Lung microvascular endothelial cell (primary cell): Measurements from ENCODE around the gene SLC35B1. TPM values are rescaled to one million over a fixed set of nuclear protein-coding genes. Genes with fewer than 3 reads are reported as not detected.
"Not testable (repeated sequence)": the region's sequence is repeated elsewhere in the genome, so short reads cannot be mapped to it uniquely, and the experiment has no call there.

Experiments
- DNase-seq, 2 donors: peaks; one replicate each; pipeline versions ENCODE4 v3.0.0 to v3.0.0-alpha.2; 2010; ENCODE audit warnings: low read depth in 2 of 2
- total RNA-seq: library from RNA; depleted of rRNA; stranded (reverse); fragments of >200 nt; gene quantifications from 2 replicates; pipeline ENCODE4 v1.2.1, GENCODE V29; 2014

SLC35B1 gene
- total RNA-seq, 1 donor from 2014 or later: 60.7 TPM

DNA sequence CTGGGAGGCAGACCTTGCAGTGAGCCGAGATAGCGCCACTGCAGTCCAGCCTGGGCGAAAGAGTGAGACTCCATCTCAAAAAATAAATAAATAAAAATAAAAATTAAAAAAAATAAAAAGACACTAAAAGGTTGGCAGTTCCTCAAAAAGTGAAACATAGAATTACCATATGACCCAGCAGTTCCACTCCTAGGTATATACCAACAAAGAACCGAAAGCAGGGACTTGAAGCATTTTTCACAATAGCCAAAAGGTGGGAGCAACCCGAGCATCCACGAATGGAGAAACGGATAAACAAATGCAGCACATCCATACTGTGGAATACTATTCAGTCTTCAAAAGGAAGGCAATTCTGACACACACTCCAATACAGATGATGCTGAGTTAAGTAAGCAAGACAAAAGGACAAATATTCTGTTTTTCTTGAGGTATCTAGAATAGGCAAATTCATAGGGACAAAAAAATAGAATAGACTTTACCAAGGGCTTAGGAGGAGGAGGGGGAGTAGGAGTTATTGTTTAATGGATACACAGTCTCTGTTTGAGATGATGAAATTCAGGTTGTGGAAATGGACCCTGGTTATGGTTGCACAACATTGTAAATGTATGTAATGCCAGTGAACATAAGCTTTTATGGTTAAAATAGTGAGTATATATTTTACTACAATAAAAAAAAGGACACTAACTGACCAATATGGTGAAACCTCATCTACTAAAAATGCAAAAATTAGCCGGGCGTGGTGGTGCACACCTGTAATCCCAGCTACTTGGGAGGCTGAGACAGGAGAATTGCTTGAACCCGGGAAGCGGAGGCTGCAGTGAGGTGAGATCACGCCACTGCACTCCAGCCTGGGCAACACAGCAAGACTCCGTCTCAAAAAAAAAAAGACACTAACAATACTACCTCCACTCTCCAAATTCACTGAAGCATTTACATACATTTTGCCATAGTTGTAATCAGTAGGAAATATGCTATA is 27.0 kb upstream of the SLC35B1 start:
- no peak for DNase-seq

DNA sequence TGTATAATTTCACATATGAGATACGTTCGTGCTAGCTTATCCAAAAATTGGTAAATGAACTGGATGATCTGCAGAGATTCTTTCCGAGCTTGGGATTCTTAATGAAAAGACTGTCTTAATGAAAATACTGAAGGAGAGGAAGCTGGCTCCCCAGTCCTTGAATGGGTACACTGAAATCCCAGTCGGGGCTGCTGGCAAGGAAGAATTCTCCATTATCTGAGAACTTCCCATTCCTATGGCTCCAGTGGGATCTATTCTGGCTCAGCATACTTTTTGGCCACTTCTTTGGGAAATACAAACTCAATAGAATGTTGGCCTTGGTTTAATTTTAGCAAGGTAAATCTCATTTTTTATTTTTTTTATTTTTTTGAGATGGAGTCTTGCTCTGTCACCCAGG is 23.7 kb upstream of the SLC35B1 start:
- no peak for DNase-seq

DNA sequence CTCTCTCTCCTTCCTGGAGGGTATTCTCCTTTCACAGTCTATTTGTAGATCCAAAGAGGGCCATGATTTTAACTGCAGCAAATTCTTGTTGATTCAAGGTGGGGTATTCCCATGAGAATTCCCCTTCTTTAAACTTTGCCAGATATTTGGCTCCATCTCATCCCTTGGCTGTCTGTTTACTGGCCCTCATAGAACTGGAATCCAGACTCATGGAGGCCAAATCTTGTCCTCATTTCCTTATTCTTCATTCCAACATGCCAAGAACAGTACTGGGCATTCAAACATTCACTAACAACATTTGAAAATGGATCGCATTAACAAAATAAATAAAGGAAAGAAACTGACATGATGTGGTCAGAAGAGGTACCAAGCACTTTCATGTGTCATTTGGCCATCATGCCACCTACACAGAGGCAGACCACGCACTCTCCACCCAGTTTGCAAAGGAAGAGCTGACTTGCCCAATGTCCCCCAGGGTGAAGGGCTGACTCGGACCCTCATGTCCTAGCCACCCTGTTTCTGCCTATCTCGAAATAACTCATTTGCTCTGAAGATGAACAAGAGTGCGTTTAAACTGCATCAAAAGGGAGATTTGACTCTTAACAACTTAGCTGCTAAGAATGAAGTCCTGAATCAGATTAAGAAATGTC is 23.1 kb upstream of the SLC35B1 start:
- no peak for DNase-seq

DNA sequence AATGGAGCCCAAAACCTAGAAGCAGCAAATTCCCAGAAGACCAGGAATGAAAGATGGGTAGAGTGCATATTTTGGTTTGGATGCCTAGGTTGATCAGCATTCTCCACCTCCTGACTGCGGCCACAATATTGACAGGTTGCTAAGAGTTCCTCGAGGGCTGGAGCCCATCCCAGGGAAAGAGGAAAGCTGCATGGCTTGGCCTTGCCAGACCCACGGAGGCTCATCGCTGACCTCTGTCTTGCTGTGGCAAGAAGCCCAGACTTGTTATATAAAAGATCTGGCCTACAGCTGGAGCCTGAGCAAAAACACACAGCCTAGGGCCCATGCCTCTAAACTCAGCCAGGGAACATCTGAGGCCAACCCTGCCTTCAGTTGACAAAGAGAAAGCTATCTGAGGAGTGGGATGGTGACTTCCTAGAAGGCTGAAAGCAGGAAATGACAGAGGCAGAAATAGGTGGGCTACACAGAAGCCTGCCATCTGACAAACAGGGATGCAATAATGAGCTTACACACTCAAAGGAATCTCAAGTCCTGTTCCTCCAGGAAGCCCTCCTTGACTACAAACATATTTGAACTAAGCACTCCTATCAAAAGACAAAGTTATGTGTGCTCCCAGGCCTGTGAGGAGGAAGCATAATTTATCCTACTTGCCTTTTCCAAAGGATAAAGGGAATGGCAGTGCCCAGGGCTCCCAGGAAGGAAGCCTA is 22.5 kb upstream of the SLC35B1 start:
- peak; percentile 86 to 93 for DNase-seq

DNA sequence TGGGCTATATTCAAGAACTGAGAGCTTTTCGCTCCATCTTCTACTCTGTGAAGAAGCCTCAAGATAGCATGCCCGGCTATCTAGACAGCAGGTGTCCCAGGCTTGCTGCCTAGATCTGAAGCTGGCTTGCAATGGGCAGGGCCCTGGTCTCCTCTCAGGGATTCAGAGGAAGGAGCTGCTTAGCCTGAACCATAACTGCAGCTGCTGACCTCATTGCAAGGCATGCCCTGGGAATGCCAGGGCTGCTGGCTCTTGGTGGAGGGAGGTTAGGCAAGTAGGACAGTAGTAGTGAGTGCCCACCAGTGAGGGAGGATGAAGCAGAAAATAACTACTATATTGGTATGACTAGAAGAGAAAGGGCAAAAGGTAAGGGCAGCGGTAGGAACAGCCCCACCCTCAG is 21.3 kb upstream of the SLC35B1 start:
- DNase-seq: no peak

DNA sequence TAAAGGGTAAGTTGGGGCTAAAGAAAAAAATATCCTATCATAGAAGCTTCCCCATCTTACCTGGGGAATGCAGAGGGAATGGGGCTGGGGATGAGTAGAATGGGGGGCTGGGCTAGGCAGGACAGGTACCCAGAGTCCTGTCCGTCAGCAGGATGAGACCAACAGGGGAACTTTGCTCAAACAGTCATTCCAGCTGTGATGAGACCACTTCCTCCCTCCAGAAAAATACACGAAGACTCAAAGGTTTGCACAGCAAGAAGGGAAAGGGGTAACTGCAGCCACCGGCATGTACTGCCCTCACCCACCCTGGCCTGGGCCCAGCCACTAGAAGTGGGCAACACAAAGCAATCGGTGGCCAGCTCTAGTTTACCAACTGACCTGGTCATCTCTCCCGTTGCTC is 20.7 kb upstream of the SLC35B1 start:
- no peak for DNase-seq

DNA sequence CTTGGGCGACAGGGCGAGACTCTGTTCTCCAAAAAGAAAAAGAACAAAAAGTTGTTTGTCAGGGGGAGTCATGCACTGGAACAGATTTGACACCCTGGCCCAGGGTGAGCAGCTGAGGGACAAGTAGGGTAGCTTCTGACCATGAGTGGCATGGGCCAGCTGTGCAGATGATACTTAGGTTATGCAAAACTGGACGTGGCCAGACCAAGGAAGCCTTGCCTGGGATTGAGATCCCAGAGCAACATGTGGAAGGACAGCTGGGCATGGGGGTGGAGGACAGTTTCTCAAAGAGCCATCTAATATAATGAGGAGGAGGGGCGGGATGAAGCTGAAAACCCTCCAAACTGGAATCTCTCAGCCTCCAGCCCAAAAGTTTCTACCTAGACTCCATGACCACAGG is 19.6 kb upstream of the SLC35B1 start:
- no peak for DNase-seq

DNA sequence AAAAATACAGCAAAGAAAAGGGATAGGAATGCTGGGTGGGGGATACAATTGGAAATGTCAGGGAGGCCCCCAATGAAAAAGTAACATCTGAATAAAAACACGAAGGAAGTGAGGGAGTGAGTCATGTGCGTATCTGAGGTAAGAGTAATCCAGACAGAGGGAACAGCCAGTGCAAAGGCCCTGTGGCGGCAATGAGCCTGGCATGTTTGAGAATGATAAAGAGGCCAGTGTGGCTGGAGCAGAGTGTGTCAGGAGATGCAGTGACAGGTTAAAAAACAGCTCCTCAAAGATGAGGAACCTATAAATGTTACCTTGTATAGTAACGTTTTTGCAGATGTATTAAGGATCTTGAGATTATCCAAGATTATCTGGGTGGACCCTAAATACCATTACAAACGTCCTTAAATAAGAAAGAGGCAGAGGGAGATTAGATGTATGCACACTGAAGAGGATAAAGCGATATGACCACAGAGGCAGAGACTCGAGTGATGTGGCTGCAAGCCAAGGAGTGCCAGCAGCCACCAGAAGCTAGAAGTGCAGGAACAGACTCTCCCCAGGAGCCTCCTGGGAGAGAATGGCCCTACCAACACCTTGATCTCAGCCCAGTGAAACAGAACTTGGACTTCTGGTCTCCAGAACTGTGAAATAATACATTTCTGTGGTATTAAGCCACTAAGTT is 17.8 kb upstream of the SLC35B1 start:
- no peak for DNase-seq

DNA sequence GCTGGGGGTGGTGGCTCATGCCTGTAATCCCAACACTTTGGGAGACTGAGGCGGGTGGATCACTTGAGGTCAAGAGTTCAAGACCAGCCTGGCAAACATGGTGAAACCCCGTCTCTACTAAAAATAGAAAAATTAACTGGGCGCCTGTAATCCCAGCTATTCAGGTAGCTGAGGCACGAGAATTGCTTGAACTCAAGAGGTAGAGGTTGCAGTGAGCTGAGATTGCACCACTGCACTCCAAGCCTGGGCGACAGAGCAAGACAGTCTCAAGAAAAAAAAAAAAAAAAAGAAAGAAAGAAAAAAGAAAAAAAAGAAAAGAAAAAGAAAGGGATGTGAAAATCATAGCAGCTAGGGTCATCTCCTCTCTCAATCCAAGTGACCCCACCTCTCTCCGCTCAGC is 16.8 kb upstream of the SLC35B1 start:
- not testable (repeated sequence) for DNase-seq

DNA sequence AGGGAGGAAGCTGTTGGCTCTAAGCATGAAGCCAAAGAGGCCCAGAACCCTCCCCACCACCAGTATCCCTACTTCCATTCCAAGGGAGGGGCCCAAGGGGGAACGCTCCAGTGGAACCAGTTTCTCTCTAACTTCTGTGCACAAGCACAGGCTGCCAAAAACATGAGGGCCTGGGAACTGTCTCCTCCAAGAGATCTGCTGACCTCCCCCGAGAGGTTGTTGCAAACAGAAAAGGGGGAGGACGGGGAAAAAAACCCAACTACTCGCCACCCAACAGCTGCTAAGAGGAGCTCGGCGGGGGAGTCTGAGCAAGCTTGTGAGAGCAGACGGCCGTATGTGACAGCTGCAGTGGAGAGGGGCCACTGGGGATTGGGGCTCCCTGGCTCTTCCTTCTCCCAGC is 15.7 kb upstream of the SLC35B1 start:
- no peak for DNase-seq

DNA sequence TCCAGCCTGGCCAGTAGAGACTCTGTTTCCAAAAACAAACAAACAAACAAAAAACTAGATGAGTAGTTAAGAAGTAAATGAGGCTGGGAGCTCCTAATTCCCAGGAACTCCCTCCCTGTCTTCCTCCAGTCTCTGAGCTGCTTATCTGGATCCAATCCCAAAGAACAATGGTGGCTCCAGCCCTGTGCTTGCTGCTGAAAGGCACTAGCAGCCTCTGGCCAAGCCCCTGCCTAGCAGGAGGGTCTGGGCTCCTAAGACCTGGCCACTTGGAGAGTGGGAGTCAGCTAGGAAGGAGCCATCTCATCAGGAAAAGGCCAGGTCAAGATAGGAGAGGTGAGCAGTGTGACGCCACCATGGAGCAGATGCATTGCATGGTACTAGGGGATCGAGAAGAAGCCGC is 14.3 kb upstream of the SLC35B1 start:
- no peak for DNase-seq

DNA sequence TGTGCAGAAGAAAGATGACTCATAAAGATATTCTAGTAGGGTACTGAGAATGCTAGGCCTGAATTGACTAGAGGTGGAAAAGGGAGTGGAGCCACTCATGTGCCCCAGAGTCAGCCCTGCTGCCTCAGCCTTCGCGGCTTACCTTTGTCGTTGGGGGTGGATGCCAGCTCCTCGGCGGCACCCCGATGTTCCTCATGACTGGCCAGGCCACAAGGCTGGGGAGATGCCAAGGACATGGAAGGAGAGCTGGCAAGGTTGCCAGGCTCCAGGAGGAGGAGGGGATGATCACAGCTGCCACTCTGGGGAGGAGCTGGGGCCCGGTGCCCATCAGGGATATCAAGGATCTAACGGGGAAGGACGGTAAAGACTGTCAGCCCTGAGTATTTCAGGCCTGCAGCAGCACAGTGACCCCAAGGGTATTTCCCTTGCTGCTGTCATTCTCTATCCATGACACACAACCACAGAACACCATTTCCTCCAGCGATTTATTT is 9.7 kb upstream of the SLC35B1 start:
- no peak for DNase-seq

DNA sequence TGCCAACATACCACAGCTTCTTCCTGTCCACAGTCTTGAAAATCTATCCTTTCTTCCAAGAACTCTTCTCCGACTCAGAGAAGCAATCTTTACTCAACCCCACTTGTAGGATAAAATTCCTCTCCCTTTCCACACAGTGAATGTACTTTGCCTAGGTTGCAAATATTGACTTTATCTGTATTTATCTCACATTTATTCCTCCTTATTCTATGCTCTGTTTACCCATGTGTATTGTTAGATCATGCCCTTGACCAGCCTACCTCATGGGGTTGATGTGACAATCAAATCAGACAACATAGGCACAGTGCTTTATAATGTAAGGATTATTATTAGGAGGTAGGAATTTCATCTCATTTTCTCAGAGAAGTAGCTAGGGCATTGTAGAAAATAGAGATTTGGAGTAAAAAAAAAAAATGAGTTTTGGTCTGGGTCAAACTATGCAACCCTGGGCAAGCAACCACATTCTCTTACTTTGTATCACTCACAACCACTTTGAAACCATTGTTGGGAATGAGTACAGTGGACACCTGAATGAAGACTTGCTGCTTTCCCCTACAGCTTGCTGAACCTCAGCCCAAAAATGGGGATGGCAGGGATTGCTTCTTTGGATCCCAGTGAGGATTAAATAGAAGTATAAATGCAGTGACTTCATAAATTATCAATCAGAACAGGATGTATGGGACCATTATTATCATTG is 9.1 kb upstream of the SLC35B1 start:
- DNase-seq: no peak

DNA sequence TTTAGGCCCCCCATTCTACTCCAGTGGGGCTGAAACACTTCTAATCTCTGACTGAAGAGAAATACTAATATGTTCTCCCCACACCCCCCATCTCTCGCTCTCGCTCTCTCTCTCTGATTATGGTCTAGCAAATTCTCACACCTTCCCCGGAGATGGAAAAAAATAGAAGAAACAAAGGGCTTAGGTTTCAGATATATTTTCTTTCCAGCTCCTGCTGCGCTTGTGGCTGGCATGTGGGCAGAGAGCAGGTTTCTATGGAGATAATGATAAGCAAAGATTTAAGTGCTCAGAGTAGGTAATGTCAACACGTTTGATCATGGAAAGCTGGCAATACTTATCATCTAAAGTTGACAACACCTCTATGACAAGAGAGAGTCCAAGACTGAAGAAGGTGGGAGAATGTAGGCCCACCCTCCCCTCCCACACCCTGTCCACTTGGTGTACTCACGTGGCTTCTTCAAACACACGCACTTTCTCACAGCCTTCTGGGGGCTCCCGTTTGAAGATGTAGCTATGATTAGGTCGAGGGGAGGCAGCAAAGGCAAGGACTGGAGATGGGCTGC is 8.0 kb upstream of the SLC35B1 start:
- DNase-seq: no peak

DNA sequence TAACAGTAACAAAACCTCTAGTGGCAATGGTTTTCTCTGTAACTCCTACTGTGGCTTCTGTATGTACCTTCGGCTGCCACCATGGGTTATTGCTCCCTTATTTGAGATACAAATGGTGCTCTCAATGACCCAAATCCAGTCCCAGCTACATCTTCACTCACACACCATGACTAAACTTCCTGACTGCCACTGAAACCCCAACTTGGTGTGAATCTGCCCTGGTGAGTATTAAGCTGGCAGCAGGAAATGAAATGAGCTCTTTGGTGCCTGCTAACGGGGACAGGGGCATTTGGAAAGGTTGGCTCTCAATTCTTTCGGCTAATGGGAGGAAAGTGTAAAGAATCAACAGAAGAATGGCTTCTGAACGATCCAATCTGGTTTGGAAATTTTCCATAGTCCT is 7.5 kb upstream of the SLC35B1 start:
- no peak for DNase-seq

DNA sequence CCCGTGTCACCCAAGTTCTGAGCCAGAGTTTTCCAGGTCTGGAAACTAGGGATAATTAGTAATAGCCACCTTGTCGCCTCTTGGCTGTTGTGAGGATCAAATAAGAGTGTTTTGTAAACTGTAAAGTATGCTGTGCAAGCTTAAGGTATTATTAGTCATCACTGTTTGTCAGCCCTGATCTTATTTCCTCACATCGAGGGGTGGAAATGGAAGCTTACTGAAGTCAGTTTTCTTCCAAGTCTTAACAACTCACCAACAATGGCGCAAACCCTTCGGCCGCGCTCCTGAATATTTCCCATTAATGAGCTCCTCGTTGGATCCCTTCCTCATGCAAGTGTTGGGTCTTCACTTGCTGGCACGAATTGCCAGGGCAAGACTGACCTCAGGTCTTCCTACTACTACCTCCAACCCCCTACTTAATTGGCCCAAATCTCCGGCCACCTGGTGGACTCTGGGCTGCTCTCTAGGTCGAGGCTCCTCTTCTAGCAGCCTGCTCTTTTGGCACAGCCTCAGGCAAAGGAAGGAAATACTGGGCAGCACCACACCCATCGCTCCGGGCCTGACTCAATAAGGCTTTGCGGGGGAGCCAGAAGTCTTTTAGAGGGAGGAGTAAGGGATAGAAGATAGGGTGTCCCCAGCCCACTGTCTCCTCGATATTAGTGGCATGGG is 885 bp upstream of the SLC35B1 start:
- DNase-seq: peak in 1 of 2 donors; percentile 31

DNA sequence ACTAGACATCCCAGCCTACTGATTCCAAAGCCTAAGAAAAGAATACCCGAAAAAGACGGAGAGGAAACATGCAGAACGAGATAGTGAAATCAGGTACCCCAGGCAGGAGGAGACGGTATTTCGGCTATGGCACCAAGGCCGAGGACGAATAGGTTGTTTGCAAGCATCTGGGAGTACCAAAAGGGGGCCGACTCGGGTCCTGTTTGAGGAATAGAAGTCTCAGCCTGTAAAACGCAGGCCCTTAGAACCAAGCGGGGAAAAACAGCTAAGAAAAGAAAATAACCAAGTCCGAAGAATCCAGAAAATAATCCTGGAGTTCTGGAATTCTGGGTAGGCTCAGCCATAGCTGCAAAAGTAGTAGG is 537 bp downstream of the SLC35B1 start:
- DNase-seq: peak; percentile 28 to 29

DNA sequence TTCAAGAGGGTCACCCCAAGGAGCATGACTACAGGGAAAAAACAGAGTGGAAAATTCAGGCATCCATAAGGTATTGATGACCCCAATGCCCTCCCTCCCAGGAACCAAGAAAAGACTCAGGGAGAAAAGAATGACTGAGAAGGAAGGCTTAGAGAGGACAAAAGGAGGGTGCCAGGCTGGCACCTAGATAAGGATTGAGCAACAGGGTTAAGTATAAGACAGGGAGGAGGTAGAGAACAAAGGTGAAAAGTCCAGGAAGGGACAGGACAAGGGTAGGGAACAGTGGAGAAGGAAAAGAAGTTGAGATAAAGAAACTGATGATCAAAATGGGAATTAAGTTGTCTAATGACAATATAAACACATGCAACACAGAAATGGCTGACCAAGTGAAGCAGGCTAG is 2.5 kb downstream of the SLC35B1 start:
- DNase-seq: no peak

DNA sequence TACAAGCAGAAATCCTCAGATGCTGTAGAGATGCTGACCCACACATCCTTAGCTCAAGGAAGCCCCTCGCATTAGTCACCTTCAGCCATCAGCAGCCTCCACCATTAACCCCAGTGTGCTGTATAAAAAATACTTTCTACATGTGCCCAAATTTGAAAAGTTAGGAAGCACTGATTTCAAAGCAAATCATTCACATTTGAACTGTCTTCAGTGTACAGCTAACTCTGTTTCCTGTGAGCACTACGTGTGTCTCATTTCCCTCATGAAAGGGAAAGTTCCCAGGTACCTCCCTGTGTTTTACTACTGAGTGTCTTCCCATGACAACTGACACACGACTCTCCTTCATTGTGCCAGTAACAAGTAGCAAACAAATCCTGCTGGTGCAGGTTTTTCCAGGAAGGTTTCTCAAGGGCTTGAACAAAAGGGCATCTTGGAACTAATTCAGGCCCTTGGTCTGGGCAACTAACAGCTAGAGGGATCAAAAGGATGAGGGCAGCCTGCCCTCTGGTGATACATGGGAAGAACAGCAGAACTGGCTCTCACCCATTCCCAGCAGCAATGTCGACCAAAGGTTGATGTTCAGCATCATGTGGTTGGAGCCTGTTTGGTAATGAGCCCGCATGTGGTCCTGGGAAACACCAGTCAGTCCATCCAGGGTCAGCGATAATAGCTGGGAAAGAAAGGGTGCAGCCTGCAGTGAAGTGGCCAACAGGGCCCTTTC is 4.0 kb downstream of the SLC35B1 start:
- peak; percentile 69 to 75 for DNase-seq
